GM19397 (cell line): Measurements from ENCODE around the gene MB21D2.

Experiments
- ATAC-seq: cut with Tn5 transposase; IDR thresholded peaks from one replicate; pipeline ENCODE4 v1.9.1; 2021; ENCODE audit warnings: mild to moderate bottlenecking, moderate library complexity; ENCODE audit not compliant: unreplicated experiment

MB21D2 gene

GRCh38 chr3:192840143-192840836 lies 77.4 kb downstream of the MB21D2 start:
- no peak for ATAC-seq

- ATAC-seq = no peak
Measured at GRCh38 chr3:192835818-192836815, 81.5 kb downstream of the MB21D2 start.

GRCh38 chr3:192834428-192834827 lies 83.2 kb downstream of the MB21D2 start:
- no peak for ATAC-seq

GRCh38 chr3:192833177-192833890 lies 84.3 kb downstream of the MB21D2 start:
- no peak for ATAC-seq

- ATAC-seq = no peak
Measured at GRCh38 chr3:192831801-192832347, 85.8 kb downstream of the MB21D2 start.

GRCh38 chr3:192831111-192831644 lies 86.5 kb downstream of the MB21D2 start:
- ATAC-seq = no peak

- peak; percentile 49 for ATAC-seq
Measured at GRCh38 chr3:192830291-192831110, 87.2 kb downstream of the MB21D2 start.

GRCh38 chr3:192827863-192828594 lies 89.6 kb downstream of the MB21D2 start:
- ATAC-seq = no peak

GRCh38 chr3:192827208-192827607 lies 90.4 kb downstream of the MB21D2 start:
- no peak for ATAC-seq

- ATAC-seq = no peak
Measured at GRCh38 chr3:192826214-192827006, 91.2 kb downstream of the MB21D2 start.

GRCh38 chr3:192825657-192826200 lies 91.9 kb downstream of the MB21D2 start:
- ATAC-seq = no peak

- ATAC-seq = no peak
Measured at GRCh38 chr3:192825216-192825615, 92.4 kb downstream of the MB21D2 start.

GRCh38 chr3:192824313-192824712 lies 93.3 kb downstream of the MB21D2 start:
- ATAC-seq = no peak

- ATAC-seq = no peak
Measured at GRCh38 chr3:192821161-192821560, 96.5 kb downstream of the MB21D2 start.

GRCh38 chr3:192820161-192820560 lies 97.5 kb downstream of the MB21D2 start:
- ATAC-seq = no peak

GRCh38 chr3:192819001-192819569 lies 98.6 kb downstream of the MB21D2 start:
- no peak for ATAC-seq

GRCh38 chr3:192818126-192818525 lies 99.5 kb downstream of the MB21D2 start:
- ATAC-seq = no peak

- ATAC-seq = no peak
Measured at GRCh38 chr3:192817506-192817905, 100.2 kb downstream of the MB21D2 start.
